Endothelial cell of umbilical vein (primary cell): ENCODE results near the gene NCOA7. TPM values are rescaled to one million over a fixed set of nuclear protein-coding genes. Genes with fewer than 3 reads are reported as not detected.

Experiments
- BruUV-seq: library from RNA; stranded (reverse); fragments of 400-500 nt; replicated peaks from 2 replicates; lab custom pipeline; 2021; lab: Mats Ljungman, UMichigan
- CTCF ChIA-PET: fragments of 300-600, 350-600 bp; sonication (Branson Sonifier 250); formaldehyde crosslinking; loops from one replicate; lab custom pipeline; 2021; ENCODE audit warnings: antibody characterized with exemption, inconsistent platforms; lab: Charles Lee
- POLR2A ChIA-PET: fragments of 300-600, 350-600 bp; sonication (Branson Sonifier 250); formaldehyde crosslinking; loops from one replicate; lab custom pipeline; 2021; ENCODE audit warnings: antibody characterized with exemption, inconsistent platforms; lab: Charles Lee
- DNase-seq: peaks from one replicate; pipeline ENCODE4 v3.0.0-alpha.2; 2011; ENCODE audit warnings: low read depth, low spot score
- FAIRE-seq: peaks from 2 replicates; lab custom pipeline; 2011; peaks lifted over from hg19 to GRCh38; lab: Jason Lieb, UNC
- H2AFZ ChIP-seq: 2 replicates; pipeline ENCODE4 v1.6.0; 2012; ENCODE audit warnings: low read depth, low read length, control low read depth, inconsistent platforms
- H3K27ac ChIP-seq: 2 replicates; pipeline ENCODE4 v1.5.1; 2011; ENCODE audit warnings: low read depth, mild to moderate bottlenecking, control low read depth, low read length, moderate library complexity; ENCODE audit not compliant: insufficient read depth
- H3K27me3 ChIP-seq, 2 experiments: 2 replicates each; pipeline versions ENCODE4 v1.6.0 to v1.6.1; 2011; ENCODE audit warnings: low read length in 2 of 2, mixed read lengths in 1 of 2; ENCODE audit not compliant: control insufficient read depth in 2 of 2, insufficient read depth in 2 of 2
- H3K36me3 ChIP-seq, 2 experiments: 2 replicates in 1 of 2; 3 replicates in 1 of 2; pipeline ENCODE4 v1.5.1; 2011; ENCODE audit warnings: low read length in 2 of 2, mild to moderate bottlenecking in 1 of 2, moderate library complexity in 1 of 2; ENCODE audit not compliant: control insufficient read depth in 2 of 2, insufficient read depth in 2 of 2; ENCODE audit errors: extremely low read depth in 1 of 2
- H3K4me1 ChIP-seq: 3 replicates; pipeline ENCODE4 v1.5.1; 2011; ENCODE audit warnings: mild to moderate bottlenecking, low read length; ENCODE audit not compliant: control insufficient read depth, insufficient read depth; ENCODE audit errors: extremely low read depth
- H3K4me2 ChIP-seq: 2 replicates; pipeline ENCODE4 v1.6.1; 2011; ENCODE audit warnings: low read length, control low read depth, mixed read lengths; ENCODE audit not compliant: insufficient read depth
- H3K4me3 ChIP-seq, 3 experiments: fragments of 200-600 bp in 1 of 3; sonication (generic), shearing (Covaris generic) in 1 of 3; replicated peaks in 1 of 3; 2 replicates each; pipeline ENCODE4 v1.5.1; 2011 to 2016; ENCODE audit warnings: control low read depth in 3 of 3, low read length in 3 of 3, mild to moderate bottlenecking in 2 of 3, inconsistent platforms in 1 of 3, low read depth in 1 of 3, moderate library complexity in 1 of 3; ENCODE audit not compliant: insufficient read depth in 1 of 3
- H3K79me2 ChIP-seq: 2 replicates; pipeline ENCODE4 v1.6.0; 2012; ENCODE audit warnings: low read length, inconsistent platforms; ENCODE audit not compliant: control insufficient read depth, insufficient read depth
- H3K9ac ChIP-seq: replicated peaks from 2 replicates; pipeline ENCODE3; 2011; ENCODE audit warnings: low read length, control low read depth; ENCODE audit not compliant: insufficient read depth; ENCODE audit errors: extremely low read depth
- H3K9me1 ChIP-seq: replicated peaks from 3 replicates; pipeline ENCODE4 v1.6.0; 2011; ENCODE audit warnings: mild to moderate bottlenecking, low read length; ENCODE audit not compliant: control insufficient read depth, insufficient read depth; ENCODE audit errors: extremely low read depth
- H3K9me3 ChIP-seq: replicated peaks from 2 replicates; pipeline ENCODE4 v1.5.1; 2012; ENCODE audit warnings: low read length, inconsistent platforms; ENCODE audit not compliant: control insufficient read depth, insufficient read depth
- H4K20me1 ChIP-seq: replicated peaks from 2 replicates; pipeline ENCODE3; 2011; ENCODE audit warnings: mild to moderate bottlenecking, low read length; ENCODE audit not compliant: control insufficient read depth, insufficient read depth; ENCODE audit errors: extremely low read depth
- CTCF ChIP-seq, 2 donors: IDR thresholded peaks; 1 replicate in 1 of 2; 2 replicates in 1 of 2; pipeline ENCODE4 v1.5.1; 2011; ENCODE audit warnings: low read length in 2 of 2, mild to moderate bottlenecking in 2 of 2, moderate library complexity in 2 of 2, control low read depth in 1 of 2, inconsistent platforms in 1 of 2, low read depth in 1 of 2; ENCODE audit not compliant: insufficient read depth in 1 of 2; ENCODE audit errors: extremely low read depth in 1 of 2
- EZH2 ChIP-seq: IDR thresholded peaks from 2 replicates; pipeline ENCODE4 v1.6.1; 2012; ENCODE audit warnings: borderline replicate concordance, low read depth, mild to moderate bottlenecking, moderate library complexity, low read length, inconsistent platforms; ENCODE audit not compliant: severe bottlenecking
- FOS ChIP-seq: IDR thresholded peaks from 2 replicates; pipeline ENCODE4 v1.6.1; 2011; ENCODE audit warnings: mild to moderate bottlenecking, low read length, moderate library complexity, borderline replicate concordance; ENCODE audit not compliant: insufficient read depth
- GATA2 ChIP-seq: IDR thresholded peaks from 2 replicates; pipeline ENCODE4 v1.7.0; 2011; ENCODE audit warnings: low read depth, mild to moderate bottlenecking, moderate library complexity, mixed read lengths, low read length; ENCODE audit not compliant: insufficient read length, insufficient read depth
- JUN ChIP-seq: IDR thresholded peaks from 2 replicates; pipeline ENCODE4 v1.6.1; 2011; ENCODE audit warnings: borderline replicate concordance, low read depth; ENCODE audit not compliant: insufficient read length, insufficient read depth
- MYC ChIP-seq: IDR thresholded peaks from one replicate; pipeline ENCODE4 v1.6.1; 2011; ENCODE audit warnings: mild to moderate bottlenecking, low read depth, low read length
- POLR2A ChIP-seq: IDR thresholded peaks from 2 replicates; pipeline ENCODE4 v1.6.1; 2012; ENCODE audit warnings: low read depth, mild to moderate bottlenecking, control low read depth, low read length
- POLR2AphosphoS5 ChIP-seq: IDR thresholded peaks from 2 replicates; pipeline ENCODE4 v1.6.1; 2012; ENCODE audit warnings: low read depth, mild to moderate bottlenecking, control low read depth, low read length, moderate library complexity; ENCODE audit not compliant: insufficient read depth
- dilution Hi-C: fragments of 300-500 bp; cut with MboI; formaldehyde crosslinking; loops from one replicate; pipeline ENCODE4 v1.15.0; 2019; ENCODE audit warnings: low sequenced_read_pairs; ENCODE audit not compliant: extremely low pct_ligation_motif_present
- intact Hi-C: fragments of 100-400 bp; cut with micrococcal nuclease; formaldehyde crosslinking; loops from one replicate; pipeline ENCODE4 v1.10.0; 2022
- polyA plus RNA-seq, 4 experiments: library from polyadenylated mRNA; depleted of rRNA in 3 of 4; stranded (reverse) in 3 of 4; unstranded in 1 of 4; fragments of >200 nt; gene quantifications; 2 replicates each; pipeline versions ENCODE4 v1.2.1 to v1.2.3, GENCODE V29; 2011 to 2012; ENCODE audit warnings: missing spikeins in 1 of 4
- total RNA-seq: library from RNA; stranded (reverse); gene quantifications from 2 replicates; pipeline ENCODE4 v1.2.3, GENCODE V29; 2021
- TF ChIP-seq, protein P1 (sequence below): IDR thresholded peaks from 2 replicates; pipeline ENCODE4 v1.6.1; 2011; ENCODE audit not compliant: insufficient read depth, insufficient read length

NCOA7 gene
- total and polyA plus RNA-seq, 2 donors (not counting 3 experiments of a cell fraction or from before 2014, with no cell fraction given): 27.7 to 71.2 TPM

- Histone ChIP-seq H3K9me1 (no peaks in the 10 kb centered on the region), H3K9ac (no peak overlapping the region), H3K9me3 (no peaks in the 10 kb centered on the region), H3K36me3 (peaks cover 2 to 6% of the 10 kb centered on the region in 2 experiments), H3K4me3 (no peak overlapping the region), H2AFZ (no peak overlapping the region), H3K27ac (no peak overlapping the region), H3K4me2 (no peak overlapping the region), H4K20me1 (no peaks in the 10 kb centered on the region), H3K4me1 (no peaks in the 10 kb centered on the region), H3K79me2 (peaks cover 6% of the 10 kb centered on the region), H3K27me3 (no peaks in the 10 kb centered on the region)
- dilution Hi-C loops: no loop called here
- ChIA-PET POLR2A (no interaction called here), CTCF (interaction anchor here (0.7 to 3.3 kb wide), 23 partner anchors 10 to 117 kb away, joined by 3 to 67 read pairs (median 5); partner anchors contain the start of genes HINT3 and NCOA7)
- DNase-seq: no peak
- intact Hi-C loops: loop anchor here (5.0 kb wide), 3 partner anchors 66 to 114 kb away; partner anchors contain the start of genes HINT3 and NCOA7
- TF ChIP-seq FOS: no peak
- TF ChIP-seq EZH2: no peak
- TF ChIP-seq POLR2A: no peak
- no peak for TF ChIP-seq MYC
- TF ChIP-seq, protein P1, sequence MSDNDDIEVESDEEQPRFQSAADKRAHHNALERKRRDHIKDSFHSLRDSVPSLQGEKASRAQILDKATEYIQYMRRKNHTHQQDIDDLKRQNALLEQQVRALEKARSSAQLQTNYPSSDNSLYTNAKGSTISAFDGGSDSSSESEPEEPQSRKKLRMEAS: no peak
- TF ChIP-seq CTCF (IDR thresholded peaks at IDR 0.05; ENCODE audit: extremely low read depth in 1 of 2, insufficient read depth in 1 of 2, low read depth in 1 of 2, low read length in 2 of 2): no peak
- no peak for TF ChIP-seq JUN
- TF ChIP-seq POLR2AphosphoS5: no peak
- TF ChIP-seq GATA2: no peak
- FAIRE-seq: no peak
- no TSS peak for BruUV-seq
Measured at GRCh38 chr6:125857846-125858245, 67.1 kb downstream of the NCOA7 start.
